A204.1 (cell line): Measurements from ENCODE around the gene TRRAP.
"Not testable (repeated sequence)": the region's sequence is repeated elsewhere in the genome, so short reads cannot be mapped to it uniquely, and the experiment has no call there.

Experiments
- FAIRE-seq: peaks from 2 replicates; lab custom pipeline; 2012; peaks lifted over from hg19 to GRCh38; lab: Jason Lieb, UNC

Gene TRRAP

DNA sequence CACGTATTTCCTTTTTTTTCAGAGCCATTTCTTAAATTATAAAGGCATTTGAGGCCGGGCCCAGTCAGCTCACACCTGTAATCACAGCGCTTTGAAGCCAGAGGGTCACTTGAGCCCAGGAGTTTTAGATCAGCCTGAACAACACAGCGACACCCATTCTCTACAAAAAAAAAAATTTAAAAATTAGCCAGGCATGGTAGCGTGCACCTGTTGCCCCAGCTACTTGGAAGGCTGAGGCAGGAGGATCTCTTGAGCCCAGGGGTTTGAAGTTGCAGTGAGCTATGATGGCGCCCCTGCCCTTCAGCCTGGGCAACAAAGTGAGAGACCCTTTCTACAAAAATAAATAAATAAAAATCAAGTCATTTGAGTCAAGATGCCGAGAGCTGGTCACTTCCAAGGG lies 11.6 kb upstream of the TRRAP start:
- FAIRE-seq = no peak

DNA sequence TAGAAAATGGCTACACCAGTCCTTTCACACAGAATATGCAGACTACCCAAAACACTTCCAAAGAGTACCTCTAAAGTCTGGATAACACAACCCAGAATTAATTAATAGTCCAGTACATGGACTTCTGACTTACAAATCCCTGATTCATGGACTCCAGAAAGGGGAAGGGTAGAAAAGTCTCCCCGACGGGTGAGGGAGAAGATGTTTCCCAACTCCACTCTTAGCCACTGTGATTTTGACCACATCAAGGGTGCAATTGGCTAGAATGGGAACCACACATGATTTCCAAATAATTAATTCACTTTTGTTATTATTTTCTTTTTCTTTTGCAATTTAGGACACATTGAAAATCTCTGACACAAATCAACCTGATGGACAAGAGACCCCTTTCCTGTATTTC lies 9.9 kb upstream of the TRRAP start:
- no peak for FAIRE-seq

GRCh38 chr7:98869027-98869596 lies 9.2 kb upstream of the TRRAP start:
- FAIRE-seq = no peak

DNA sequence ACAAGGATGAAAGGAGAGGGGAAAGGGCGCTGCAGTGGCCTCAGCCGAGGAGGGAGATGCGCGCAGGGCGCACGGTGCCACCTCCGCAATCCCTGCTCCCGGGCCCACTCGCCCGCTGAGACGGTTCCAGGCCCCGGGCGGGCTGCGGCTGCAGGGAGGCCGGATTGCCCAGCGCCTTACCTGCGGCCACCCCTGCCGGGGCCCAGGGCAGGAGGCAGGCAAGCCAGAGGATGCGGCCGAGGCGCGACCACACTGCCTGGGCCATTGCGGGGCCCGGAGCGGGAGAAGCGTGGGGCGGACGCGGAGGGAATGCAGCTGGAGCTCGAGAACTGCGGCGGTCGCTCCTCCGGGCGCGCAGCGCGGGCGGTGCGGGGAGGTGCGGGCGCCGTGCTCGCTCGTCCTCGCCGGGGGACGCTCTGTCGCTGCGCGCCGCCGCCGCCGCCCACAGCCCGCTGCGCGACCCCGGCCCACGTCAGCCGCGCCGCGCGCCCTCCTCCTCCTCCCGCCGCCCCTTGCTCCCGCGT lies 8.7 kb upstream of the TRRAP start, which contains the start of gene TMEM130:
Gene TMEM130, minus strand, starts transcription at position 418 of the 524 bp plus-strand sequence. Its CDS starts 153 bp downstream, at position 265.
- no peak for FAIRE-seq

GRCh38 chr7:98870121-98870651 lies 8.1 kb upstream of the TRRAP start:
- no peak for FAIRE-seq

GRCh38 chr7:98870807-98871491 lies 7.4 kb upstream of the TRRAP start:
- no peak for FAIRE-seq

DNA sequence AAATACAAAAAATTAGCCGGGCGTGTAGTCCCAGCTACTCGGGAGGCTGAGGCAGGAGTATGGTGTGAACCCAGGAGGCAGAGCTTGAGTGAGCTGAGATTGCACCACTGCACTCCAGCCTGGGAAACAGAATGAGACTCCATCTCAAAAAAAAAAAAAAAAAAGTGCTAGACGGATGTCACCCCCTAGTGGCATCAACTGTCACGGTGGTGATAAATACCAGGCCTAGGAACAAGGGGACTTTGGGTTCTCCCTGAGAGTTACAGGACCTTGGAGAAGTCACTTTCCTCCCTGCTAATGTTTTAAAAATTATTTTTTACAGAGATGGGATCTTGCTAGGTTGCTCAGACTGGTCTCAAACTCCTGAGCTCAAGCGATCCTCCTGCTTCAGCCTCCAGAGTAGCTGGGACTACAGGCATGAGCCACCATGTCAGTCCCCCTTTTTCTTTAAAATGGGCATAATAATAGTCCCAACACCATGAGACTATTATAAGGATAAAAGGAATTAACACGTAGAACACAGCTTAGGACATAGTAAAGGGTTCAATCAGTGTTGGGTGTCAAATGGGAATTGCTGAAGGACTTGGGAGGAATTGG lies 5.9 kb upstream of the TRRAP start:
- no peak for FAIRE-seq

DNA sequence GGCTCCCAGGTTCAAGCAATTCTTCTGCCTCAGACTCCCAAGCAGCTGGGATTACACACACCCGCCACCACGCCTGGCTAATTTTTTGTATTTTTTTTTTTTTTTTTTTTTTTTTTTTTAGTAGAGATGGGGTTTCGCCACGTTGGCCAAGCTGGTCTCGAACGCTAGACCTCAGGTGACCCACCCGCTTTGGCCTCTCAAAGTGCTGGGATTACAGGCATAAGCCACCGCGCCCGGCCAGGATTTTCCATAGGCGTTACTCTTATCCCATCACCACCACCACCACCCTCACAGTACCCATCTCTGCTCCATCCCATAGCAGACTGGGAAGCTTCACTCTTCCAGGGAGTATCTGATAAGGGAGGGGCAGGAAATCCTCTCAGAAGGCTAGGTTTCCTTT lies 4.7 kb upstream of the TRRAP start:
- FAIRE-seq = not testable (repeated sequence)

DNA sequence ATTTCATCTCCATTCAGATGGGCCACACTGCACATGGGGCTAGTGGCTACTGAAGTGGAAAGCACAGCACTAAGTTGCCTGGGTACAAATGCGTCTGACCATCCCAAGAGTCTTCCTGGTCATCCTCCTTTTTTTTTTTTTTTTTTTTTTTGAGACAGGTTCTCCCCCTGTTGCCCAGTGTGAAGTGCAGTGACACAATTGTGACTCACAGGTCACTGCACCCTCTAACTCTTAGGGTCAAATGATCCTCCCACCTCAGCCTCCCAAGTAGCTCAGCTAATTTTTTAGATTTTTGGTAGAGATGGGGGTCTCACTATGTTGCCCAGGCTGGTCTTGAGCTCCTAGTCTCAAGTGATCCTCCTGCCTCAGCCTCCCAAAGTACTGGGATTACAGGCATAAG lies 3.4 kb upstream of the TRRAP start:
- no peak for FAIRE-seq

DNA sequence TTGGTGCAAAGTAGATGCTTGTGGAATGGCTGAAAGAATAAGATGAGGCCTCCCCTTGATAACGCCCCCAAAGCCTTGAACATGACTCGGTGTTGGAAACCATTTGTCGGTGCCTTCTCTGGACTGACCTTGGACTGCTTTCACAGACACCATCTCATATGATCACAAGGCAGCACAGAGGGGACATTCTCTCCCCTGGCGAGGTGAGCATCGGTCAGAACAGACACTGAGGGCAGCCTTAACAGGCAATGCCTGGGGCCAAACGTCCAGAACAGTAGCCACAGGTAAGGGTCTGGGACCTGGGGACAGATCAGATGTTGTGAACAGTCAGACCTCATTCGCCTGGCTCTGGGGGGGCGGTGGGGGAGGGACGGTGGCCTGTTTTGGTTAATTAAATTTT lies 2.8 kb upstream of the TRRAP start:
- no peak for FAIRE-seq

DNA sequence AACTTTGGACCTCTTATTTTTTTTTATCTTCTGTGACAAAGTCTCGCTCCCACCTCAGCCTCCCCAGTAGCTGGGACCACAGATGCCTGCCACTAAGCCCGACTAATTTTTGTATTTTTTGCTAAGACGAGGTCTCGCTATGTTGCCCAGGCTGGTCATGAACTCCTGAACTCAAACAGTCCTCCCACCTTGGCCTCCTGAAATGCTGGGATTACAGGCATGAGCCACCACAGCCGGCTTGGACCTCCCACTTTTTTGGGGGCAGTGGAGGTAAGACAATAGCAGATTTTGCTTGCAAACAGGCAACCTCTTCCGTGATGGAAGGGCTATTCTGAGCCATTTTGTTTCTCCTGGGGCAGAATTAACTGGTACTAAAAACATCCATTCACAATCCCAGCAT lies 1.2 kb upstream of the TRRAP start:
- FAIRE-seq = no peak

GRCh38 chr7:98877692-98878364 lies 504 bp upstream of the TRRAP start:
- no peak for FAIRE-seq

DNA sequence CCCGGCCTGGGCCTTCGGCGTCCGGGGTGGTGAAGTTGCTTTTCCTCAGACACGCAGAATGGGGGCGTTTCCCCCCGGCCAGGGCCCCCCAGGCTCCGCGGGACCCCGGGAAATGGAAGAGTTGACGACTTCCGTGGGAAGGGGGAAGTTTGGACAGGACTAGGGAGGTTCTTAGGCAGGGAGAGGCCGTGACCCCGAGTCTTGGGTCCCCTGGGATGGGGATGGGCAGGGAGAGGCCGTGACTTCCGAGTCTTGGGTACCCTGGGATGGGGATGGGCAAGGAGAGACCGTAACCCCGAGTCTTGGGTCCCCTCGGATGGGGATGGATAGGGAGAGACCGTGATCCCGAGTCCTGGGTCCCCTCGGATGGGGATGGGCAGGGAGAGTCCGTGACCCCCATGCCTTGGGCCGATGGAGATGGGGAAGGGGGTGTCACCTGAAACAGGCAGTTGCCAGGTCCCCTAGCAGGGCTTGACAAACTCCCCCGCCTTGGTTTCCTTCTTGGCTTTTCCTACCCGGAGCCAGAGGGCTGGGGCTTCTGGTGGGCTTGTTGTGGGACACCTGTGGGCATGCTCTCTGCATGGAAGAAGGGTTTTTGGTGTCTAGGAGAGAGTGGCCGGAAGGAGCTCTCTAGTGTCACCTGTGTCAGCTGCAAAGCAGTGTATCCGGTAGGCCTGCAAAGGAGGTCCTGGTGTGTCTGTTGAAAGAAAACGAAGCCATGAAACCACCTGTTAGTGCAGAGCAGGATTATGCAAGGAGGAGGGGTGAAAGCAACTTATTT lies 1.1 kb downstream of the TRRAP start:
- no peak for FAIRE-seq

DNA sequence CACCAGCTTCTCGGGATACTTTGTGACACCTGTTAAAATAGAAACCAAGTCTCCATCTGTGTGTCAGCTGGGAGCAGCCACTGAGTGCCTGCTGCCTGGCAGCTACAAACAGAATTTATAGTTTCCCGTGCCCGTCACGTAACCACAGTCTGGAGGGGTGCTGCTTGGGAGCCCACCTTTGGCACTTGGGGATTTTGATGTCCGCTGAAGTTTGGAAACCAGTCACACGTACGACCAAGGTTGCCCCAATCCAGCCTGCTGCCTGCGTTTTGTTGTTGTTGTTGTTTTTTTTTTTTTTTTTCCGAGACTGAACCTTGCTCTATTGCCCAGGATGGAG lies 1.6 kb downstream of the TRRAP start:
- no peak for FAIRE-seq

- no peak for FAIRE-seq
These were observed 2.2 kb downstream of the TRRAP start for GRCh38 chr7:98880485-98880884.

DNA sequence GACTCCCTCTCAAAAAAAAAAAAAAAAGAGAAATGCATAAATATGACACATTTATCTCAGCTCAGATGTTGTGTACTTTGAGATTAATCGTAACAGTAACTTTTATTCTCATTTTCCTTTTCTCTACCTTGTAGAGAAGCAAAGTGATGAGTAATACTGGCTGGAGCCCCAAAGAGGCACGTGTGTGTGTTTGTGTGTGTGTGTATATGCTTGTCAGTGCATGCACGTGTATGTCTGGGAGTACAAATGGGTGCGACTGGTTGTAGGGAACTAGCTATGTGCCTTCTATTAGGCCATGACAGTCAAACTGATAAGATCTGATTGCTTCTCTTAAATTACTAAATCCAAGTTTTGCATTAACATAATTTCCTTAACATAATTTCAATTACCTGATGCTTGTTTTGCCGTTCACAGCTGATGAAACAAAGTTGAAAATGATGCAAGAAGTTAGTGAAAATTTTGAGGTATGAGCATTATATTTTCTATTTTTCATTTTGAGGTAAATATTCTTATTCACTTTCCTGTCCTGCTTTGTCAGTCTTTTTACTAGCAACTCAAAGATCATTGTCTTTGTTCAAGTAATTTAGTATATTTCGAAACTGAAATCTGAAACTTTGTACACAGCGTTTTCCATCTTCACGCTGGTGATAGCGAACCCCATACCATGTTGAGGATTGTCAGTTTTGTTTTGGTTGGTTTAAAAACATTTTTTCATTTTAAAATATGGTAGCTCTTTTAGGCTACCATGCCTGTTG lies 3.4 kb downstream of the TRRAP start:
- no peak for FAIRE-seq

GRCh38 chr7:98884416-98884815 lies 6.1 kb downstream of the TRRAP start:
- no peak for FAIRE-seq

DNA sequence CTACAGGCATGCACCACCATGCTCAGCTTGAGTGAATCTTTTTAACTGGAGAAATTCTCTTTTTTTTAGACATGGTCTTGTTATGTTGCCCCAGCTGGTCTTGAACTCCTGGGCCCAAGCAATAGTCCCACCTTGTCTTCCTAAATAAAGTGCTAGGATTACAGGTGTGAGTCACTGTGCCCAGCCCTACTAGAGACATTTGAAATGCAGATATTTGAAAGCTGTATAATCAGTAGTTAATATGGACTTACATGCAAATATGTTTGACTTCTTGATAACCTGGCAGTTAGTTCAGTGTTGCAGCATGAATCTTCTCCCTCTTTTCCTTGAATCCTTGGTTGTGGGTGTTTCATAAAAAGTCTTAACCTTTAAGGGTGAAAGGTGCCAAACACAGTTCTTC lies 8.7 kb downstream of the TRRAP start:
- no peak for FAIRE-seq

DNA sequence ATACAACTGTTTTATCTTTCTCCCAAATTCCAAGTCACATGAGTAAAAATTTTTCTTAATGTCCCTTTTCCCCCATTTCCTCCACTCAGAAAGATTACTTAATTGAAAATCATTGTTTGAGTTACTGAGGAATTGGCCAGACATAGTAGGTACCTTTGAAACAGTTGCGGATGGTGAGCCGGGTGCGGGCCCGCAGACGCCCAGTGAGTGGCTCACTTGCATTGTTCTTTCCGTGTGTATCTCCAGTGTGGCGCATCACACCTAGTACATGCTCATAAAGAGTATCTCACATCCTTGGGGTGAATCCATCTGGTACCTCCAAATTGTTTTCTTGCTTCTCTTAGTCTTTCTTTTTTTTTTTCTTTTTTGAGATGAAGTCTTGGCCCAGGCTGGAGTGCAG lies 14.3 kb downstream of the TRRAP start:
- FAIRE-seq = no peak

GRCh38 chr7:98899816-98900215 lies 21.5 kb downstream of the TRRAP start:
- no peak for FAIRE-seq

DNA sequence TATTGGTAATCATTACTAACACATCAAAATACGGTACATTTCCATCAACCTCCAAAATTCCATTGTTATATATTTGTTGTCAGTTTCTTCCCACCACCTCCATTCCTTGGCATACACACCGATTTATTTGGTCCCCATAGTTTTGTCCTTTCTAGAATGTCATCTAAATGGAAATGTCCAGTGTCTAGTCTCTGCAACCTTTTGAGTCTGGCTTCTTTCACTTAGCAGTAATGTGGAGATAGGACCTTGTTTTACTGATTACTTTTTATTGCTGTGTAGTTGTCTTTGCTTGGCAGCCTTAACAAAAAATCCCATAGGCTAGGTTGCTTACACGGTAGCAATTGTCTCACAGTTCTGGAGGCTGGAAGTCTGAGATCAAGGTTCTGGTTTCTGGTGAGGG lies 22.5 kb downstream of the TRRAP start:
- FAIRE-seq = no peak
